Measurements from ENCODE around the gene FHIT. TPM values are rescaled to one million over a fixed set of nuclear protein-coding genes. Genes with fewer than 3 reads are reported as not detected.

Gene FHIT
- total and polyA plus RNA-seq, 10 of the 15 experiments (the other 5 are each of a cell fraction or from before 2014, with no cell fraction given) = 4.2 to 14.9 (median 9.4) TPM

DNA sequence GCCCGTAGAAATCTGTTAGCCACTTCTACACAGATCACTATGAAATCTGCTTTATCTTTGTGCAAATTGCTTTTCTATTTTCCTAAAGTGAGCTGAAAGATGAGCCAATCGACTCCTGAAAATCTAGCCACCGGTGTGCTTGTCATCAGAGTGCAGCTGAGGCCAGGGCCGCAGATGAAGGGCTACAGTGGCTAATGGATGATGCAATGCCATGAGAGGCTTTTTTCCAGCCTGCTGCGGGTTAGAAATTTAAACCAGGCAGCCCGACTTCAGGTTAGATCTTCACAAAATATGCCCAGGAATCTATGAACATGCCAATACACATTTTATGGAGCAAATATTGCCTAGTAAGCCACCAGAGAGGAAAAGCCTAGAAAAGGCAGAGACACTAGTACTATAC lies 1253.2 kb downstream of the FHIT start (continued):
- TF ChIP-seq, protein P1, sequence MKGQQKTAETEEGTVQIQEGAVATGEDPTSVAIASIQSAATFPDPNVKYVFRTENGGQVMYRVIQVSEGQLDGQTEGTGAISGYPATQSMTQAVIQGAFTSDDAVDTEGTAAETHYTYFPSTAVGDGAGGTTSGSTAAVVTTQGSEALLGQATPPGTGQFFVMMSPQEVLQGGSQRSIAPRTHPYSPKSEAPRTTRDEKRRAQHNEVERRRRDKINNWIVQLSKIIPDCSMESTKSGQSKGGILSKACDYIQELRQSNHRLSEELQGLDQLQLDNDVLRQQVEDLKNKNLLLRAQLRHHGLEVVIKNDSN (IDR thresholded peaks at IDR 0.05; ENCODE audit: borderline replicate concordance, extremely low read length, insufficient read depth, low read depth, low read length) = no peak
- TF ChIP-seq ZNF24 (IDR thresholded peaks at IDR 0.05) (no peak), NFYA (IDR thresholded peaks at IDR 0.05; ENCODE audit: borderline replicate concordance, low read depth, low read length) (no peak), RFX5 (IDR thresholded peaks at IDR 0.05; ENCODE audit: low read depth, low read length) (no peak)

DNA sequence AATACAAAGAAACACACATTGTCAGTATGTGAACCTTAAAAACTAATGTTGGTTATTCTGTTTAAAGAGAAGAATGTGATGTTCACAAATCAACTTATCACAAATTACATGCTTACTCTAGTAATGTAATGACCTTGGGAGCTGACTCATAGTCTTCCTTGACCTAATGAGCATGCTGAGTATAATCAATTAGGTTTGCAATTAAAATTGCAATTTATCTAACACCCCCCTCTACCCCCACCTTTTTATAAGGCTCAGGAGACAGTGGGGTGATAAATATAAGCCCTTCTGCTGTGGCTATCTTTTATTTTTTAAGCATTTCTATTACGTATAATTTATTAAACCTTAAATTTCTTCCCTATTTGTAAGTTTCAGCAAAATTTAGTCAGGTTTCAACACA lies 1253.7 kb downstream of the FHIT start:
- Histone ChIP-seq H2AFZ (ENCODE audit: control insufficient read depth, low read depth, low read length) (no peak overlapping the region), H3K27me3 (replicated peaks in 1 of 2; ENCODE audit: control insufficient read depth in 2 of 2, insufficient read depth in 2 of 2, low read length in 1 of 2) (no peaks in the 10 kb centered on the region), H3K4me1 (ENCODE audit: control insufficient read depth, insufficient read depth, low read length) (no peaks in the 10 kb centered on the region), H3K9ac (ENCODE audit: control insufficient read depth, insufficient read depth, low read length) (no peak overlapping the region), H3K27ac (ENCODE audit: control insufficient read depth, insufficient read depth) (no peak overlapping the region), H3K79me2 (ENCODE audit: control insufficient read depth, insufficient read depth, low read length) (no peaks in the 10 kb centered on the region), H3K4me2 (ENCODE audit: control insufficient read depth, insufficient read depth) (no peak overlapping the region), H3K36me3 (ENCODE audit: control insufficient read depth in 2 of 2, insufficient read depth in 2 of 2, low read length in 1 of 2) (no peaks in the 10 kb centered on the region), H4K20me1 (ENCODE audit: control insufficient read depth, insufficient read depth) (no peaks in the 10 kb centered on the region), H3K9me3 (replicated peaks; ENCODE audit: control insufficient read depth, insufficient read depth, low read length) (no peaks in the 10 kb centered on the region), H3K4me3 (no peak overlapping the region)
- RAD21 ChIA-PET (ENCODE audit: unreplicated experiment) = no interaction called here
- intact Hi-C loops (cut with micrococcal nuclease; ENCODE audit: unreplicated experiment) (no loop called here), in situ Hi-C loops (cut with MboI) (no loop called here)
- FAIRE-seq (no peak), DNase-seq (ENCODE audit: low read depth, low spot score) (no peak), ATAC-seq (no peak)
- CTCF ChIA-PET = no interaction called here
- 88% methylated on average over 1 of the region's 1 CpG for WGBS (ENCODE audit: insufficient coverage, insufficient replicate concordance, low lambda C conversion rate, missing lambda C conversion rate)
- POLR2A ChIA-PET = no interaction called here
- SMC1A ChIA-PET (ENCODE audit: uncharacterized antibody, unreplicated experiment) = interaction anchor here (0.6 kb wide), 1 partner anchor 27 kb away, joined by 3 read pairs; no protein-coding TSS in a partner anchor
- BruUV-seq (replicated peaks) = no TSS peak
- no peak for TF ChIP-seq ASH2L (IDR thresholded peaks at IDR 0.05; ENCODE audit: borderline replicate concordance, low read depth)
- TF ChIP-seq SIN3A (IDR thresholded peaks at IDR 0.05; ENCODE audit: low read depth, low read length) = no peak
- TF ChIP-seq ZNF24 (IDR thresholded peaks at IDR 0.05) = no peak
- TF ChIP-seq YY1 (IDR thresholded peaks at IDR 0.05; ENCODE audit: low read depth, low read length) = no peak
- no peak for TF ChIP-seq CREB1 (IDR thresholded peaks at IDR 0.05; ENCODE audit: low read depth)
- TF ChIP-seq SP1 (IDR thresholded peaks at IDR 0.05; ENCODE audit: low read depth, low read length) = no peak
- no peak for TF ChIP-seq GATAD2B (conservative IDR thresholded peaks at IDR 0.05; ENCODE audit: low read depth)
- TF ChIP-seq, protein P2, sequence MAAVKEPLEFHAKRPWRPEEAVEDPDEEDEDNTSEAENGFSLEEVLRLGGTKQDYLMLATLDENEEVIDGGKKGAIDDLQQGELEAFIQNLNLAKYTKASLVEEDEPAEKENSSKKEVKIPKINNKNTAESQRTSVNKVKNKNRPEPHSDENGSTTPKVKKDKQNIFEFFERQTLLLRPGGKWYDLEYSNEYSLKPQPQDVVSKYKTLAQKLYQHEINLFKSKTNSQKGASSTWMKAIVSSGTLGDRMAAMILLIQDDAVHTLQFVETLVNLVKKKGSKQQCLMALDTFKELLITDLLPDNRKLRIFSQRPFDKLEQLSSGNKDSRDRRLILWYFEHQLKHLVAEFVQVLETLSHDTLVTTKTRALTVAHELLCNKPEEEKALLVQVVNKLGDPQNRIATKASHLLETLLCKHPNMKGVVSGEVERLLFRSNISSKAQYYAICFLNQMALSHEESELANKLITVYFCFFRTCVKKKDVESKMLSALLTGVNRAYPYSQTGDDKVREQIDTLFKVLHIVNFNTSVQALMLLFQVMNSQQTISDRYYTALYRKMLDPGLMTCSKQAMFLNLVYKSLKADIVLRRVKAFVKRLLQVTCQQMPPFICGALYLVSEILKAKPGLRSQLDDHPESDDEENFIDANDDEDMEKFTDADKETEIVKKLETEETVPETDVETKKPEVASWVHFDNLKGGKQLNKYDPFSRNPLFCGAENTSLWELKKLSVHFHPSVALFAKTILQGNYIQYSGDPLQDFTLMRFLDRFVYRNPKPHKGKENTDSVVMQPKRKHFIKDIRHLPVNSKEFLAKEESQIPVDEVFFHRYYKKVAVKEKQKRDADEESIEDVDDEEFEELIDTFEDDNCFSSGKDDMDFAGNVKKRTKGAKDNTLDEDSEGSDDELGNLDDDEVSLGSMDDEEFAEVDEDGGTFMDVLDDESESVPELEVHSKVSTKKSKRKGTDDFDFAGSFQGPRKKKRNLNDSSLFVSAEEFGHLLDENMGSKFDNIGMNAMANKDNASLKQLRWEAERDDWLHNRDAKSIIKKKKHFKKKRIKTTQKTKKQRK (IDR thresholded peaks at IDR 0.05; ENCODE audit: low read depth, low read length) = no peak
- no peak for TF ChIP-seq ZNF274 (IDR thresholded peaks at IDR 0.05; ENCODE audit: insufficient read depth, insufficient read length)
- TF ChIP-seq, protein P3, sequence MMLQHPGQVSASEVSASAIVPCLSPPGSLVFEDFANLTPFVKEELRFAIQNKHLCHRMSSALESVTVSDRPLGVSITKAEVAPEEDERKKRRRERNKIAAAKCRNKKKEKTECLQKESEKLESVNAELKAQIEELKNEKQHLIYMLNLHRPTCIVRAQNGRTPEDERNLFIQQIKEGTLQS (IDR thresholded peaks at IDR 0.05; ENCODE audit: borderline replicate concordance, extremely low read depth, low read depth, low read length) = no peak
- TF ChIP-seq, protein P4, sequence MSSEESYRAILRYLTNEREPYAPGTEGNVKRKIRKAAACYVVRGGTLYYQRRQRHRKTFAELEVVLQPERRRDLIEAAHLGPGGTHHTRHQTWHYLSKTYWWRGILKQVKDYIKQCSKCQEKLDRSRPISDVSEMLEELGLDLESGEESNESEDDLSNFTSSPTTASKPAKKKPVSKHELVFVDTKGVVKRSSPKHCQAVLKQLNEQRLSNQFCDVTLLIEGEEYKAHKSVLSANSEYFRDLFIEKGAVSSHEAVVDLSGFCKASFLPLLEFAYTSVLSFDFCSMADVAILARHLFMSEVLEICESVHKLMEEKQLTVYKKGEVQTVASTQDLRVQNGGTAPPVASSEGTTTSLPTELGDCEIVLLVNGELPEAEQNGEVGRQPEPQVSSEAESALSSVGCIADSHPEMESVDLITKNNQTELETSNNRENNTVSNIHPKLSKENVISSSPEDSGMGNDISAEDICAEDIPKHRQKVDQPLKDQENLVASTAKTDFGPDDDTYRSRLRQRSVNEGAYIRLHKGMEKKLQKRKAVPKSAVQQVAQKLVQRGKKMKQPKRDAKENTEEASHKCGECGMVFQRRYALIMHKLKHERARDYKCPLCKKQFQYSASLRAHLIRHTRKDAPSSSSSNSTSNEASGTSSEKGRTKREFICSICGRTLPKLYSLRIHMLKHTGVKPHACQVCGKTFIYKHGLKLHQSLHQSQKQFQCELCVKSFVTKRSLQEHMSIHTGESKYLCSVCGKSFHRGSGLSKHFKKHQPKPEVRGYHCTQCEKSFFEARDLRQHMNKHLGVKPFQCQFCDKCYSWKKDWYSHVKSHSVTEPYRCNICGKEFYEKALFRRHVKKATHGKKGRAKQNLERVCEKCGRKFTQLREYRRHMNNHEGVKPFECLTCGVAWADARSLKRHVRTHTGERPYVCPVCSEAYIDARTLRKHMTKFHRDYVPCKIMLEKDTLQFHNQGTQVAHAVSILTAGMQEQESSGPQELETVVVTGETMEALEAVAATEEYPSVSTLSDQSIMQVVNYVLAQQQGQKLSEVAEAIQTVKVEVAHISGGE (CRISPR knock-in tag; IDR thresholded peaks at IDR 0.05) = no peak
